ENCODE measurements around the gene KIAA0319L.

KIAA0319L gene

DNA sequence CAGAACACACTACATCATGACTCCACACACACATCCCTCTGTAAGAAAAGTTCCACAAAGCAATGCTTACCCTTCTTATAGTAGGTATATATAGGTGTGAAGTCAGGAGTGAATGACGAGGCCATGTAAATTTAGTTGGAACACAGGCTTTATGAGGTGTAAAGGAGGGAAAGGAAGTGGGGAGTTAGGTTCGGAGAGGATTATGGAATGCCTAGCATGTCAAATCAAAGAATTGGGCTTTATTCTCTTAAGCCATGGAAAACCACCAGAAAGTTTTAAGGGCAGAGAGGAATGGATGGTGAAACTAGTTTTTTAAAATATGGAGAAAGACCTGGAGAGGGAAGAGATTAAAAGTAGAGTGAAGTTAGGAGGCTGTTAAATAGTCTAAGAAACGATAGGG lies 42.2 kb upstream of the KIAA0319L start:
- DNase-seq (ENCODE audit: extremely low spot score), result no peak
- ChIA-PET POLR2A (no interaction called here), CTCF (interaction anchor here (1.3 to 8.0 kb wide), 2 partner anchors 35 to 116 kb away, joined by 8 to 32 read pairs; no protein-coding TSS in a partner anchor)
- TF ChIP-seq, protein P1, sequence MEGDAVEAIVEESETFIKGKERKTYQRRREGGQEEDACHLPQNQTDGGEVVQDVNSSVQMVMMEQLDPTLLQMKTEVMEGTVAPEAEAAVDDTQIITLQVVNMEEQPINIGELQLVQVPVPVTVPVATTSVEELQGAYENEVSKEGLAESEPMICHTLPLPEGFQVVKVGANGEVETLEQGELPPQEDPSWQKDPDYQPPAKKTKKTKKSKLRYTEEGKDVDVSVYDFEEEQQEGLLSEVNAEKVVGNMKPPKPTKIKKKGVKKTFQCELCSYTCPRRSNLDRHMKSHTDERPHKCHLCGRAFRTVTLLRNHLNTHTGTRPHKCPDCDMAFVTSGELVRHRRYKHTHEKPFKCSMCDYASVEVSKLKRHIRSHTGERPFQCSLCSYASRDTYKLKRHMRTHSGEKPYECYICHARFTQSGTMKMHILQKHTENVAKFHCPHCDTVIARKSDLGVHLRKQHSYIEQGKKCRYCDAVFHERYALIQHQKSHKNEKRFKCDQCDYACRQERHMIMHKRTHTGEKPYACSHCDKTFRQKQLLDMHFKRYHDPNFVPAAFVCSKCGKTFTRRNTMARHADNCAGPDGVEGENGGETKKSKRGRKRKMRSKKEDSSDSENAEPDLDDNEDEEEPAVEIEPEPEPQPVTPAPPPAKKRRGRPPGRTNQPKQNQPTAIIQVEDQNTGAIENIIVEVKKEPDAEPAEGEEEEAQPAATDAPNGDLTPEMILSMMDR (IDR thresholded peaks at IDR 0.05; ENCODE audit: control extremely low read depth, extremely low read depth, low read depth, missing control alignments), result no peak

- POLR2A ChIA-PET, result no interaction called here
- no peak for DNase-seq (ENCODE audit: extremely low spot score)
- CTCF ChIA-PET, result interaction anchor here (8.0 kb wide), 1 partner anchor 116 kb away, joined by 32 read pairs; no protein-coding TSS in a partner anchor
- TF ChIP-seq, protein P1 (IDR thresholded peaks at IDR 0.05; ENCODE audit: control extremely low read depth, extremely low read depth, low read depth, missing control alignments), result no peak
These were observed 41.7 kb upstream of the KIAA0319L start for GRCh38 chr1:35598895-35599294.

- CTCF ChIA-PET, result interaction anchor here (1.3 to 8.0 kb wide), 3 partner anchors 29 to 117 kb away, joined by 4 to 32 read pairs (median 5); no protein-coding TSS in a partner anchor
- TF ChIP-seq, protein P1 (IDR thresholded peaks at IDR 0.05; ENCODE audit: control extremely low read depth, extremely low read depth, low read depth, missing control alignments), result no peak
These were observed 40.7 kb upstream of the KIAA0319L start for GRCh38 chr1:35597870-35598269.

GRCh38 chr1:35595684-35596083 lies 38.5 kb upstream of the KIAA0319L start:
- TF ChIP-seq, protein P1 (IDR thresholded peaks at IDR 0.05; ENCODE audit: control extremely low read depth, extremely low read depth, low read depth, missing control alignments), result no peak
- CTCF ChIA-PET, result interaction anchor here (1.5 kb wide), 1 partner anchor 18 kb away, joined by 3 read pairs; no protein-coding TSS in a partner anchor
- POLR2A ChIA-PET, result no interaction called here
- DNase-seq (ENCODE audit: extremely low spot score), result no peak

More at GRCh38 chr1:35597870-35598269, 40.7 kb upstream of the KIAA0319L start:
- POLR2A ChIA-PET, result interaction anchor here (0.7 kb wide), 1 partner anchor 87 kb away, joined by 3 read pairs; no protein-coding TSS in a partner anchor
- no peak for DNase-seq (ENCODE audit: extremely low spot score)

GRCh38 chr1:35594005-35594760 lies 37.0 kb upstream of the KIAA0319L start:
- DNase-seq (ENCODE audit: extremely low spot score), result no peak
- POLR2A ChIA-PET, result no interaction called here
- CTCF ChIA-PET, result interaction anchor here (1.1 to 1.6 kb wide), 4 partner anchors 9 to 121 kb away, joined by 3 to 6 read pairs (median 3); no protein-coding TSS in a partner anchor
- TF ChIP-seq, protein P1 (IDR thresholded peaks at IDR 0.05; ENCODE audit: control extremely low read depth, extremely low read depth, low read depth, missing control alignments), result no peak

GRCh38 chr1:35592991-35593769 lies 36.0 kb upstream of the KIAA0319L start:
- TF ChIP-seq, protein P1 (IDR thresholded peaks at IDR 0.05; ENCODE audit: control extremely low read depth, extremely low read depth, low read depth, missing control alignments), result no peak
- POLR2A ChIA-PET, result no interaction called here
- CTCF ChIA-PET, result interaction anchor here (1.1 to 1.6 kb wide), 3 partner anchors 8 to 122 kb away, joined by 3 to 6 read pairs (median 3); no protein-coding TSS in a partner anchor
- DNase-seq (ENCODE audit: extremely low spot score), result no peak

Data from GM10248 (cell line).